HUES6 (cell line): Measurements from ENCODE around the gene PCDH15.

Experiments used
- H3K27ac ChIP-seq: 2 replicates; pipeline ENCODE4 v1.7.0; 2013; ENCODE audit warnings: low read depth, mild to moderate bottlenecking, low read length, inconsistent platforms
- H3K27me3 ChIP-seq: 2 replicates; pipeline ENCODE4 v1.6.1; 2013; ENCODE audit warnings: low read length; ENCODE audit not compliant: control insufficient read depth, insufficient read depth
- H3K36me3 ChIP-seq: 2 replicates; pipeline ENCODE4 v1.6.1; 2013; ENCODE audit warnings: low read length; ENCODE audit not compliant: control insufficient read depth, insufficient read depth
- H3K4me1 ChIP-seq: 2 replicates; pipeline ENCODE4 v1.6.1; 2013; ENCODE audit warnings: low read length; ENCODE audit not compliant: control insufficient read depth, insufficient read depth
- H3K4me3 ChIP-seq: 2 replicates; pipeline ENCODE4 v1.5.1; 2013; ENCODE audit warnings: low read depth, low read length
- H3K9ac ChIP-seq: one replicate; pipeline ENCODE4 v1.6.1; 2013; ENCODE audit warnings: mild to moderate bottlenecking, low read length
- H3K9me3 ChIP-seq: 2 replicates; pipeline ENCODE4 v1.6.1; 2013; ENCODE audit warnings: low read depth, low read length; ENCODE audit not compliant: control insufficient read depth, insufficient read depth

PCDH15 gene

GRCh38 chr10:54800741-54801421 lies at the start of gene PCDH15:
Gene PCDH15, minus strand, starts transcription at chr10:54801231. Its CDS starts 136,969 bp downstream, at chr10:54664262.
- Histone ChIP-seq H3K9ac (no peak within 1 kb of the TSS), H3K27me3 (no peaks in the 10 kb centered on the region), H3K9me3 (no peaks in the 10 kb centered on the region), H3K4me3 (no peak within 1 kb of the TSS), H3K27ac (no peak within 1 kb of the TSS), H3K36me3 (no peaks in the 10 kb centered on the region), H3K4me1 (peaks cover 5% of the 10 kb centered on the region)

- Histone ChIP-seq H3K27me3 (no peaks in the 10 kb centered on the region), H3K36me3 (no peaks in the 10 kb centered on the region)
These were observed 42.9 kb upstream of the PCDH15 start for GRCh38 chr10:54843932-54844331.

DNA sequence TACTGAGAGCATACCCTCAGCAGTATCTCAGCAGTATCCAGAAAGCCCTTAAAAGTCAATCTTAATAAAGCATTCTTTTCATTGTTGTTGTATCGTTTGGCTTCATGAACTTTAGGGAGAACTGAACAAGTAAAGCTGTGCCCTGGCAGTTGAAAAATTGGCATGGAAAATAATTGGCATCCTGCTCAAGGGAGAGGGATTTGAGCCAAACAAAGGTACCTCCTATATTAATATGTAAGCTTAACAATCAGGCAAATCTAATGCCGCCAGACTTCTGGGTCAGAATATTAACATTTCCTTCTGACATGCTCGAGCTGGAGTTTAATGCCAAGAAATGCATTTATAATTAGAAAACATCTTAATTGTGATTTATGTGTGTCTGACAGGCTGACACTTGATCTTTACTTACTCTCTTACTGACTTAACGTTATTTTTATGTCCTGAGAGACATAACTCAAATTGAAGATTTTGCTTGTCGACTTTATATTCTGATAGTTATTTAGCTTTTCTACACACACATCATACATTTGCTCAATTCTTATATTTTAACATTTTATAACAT lies 42.1 kb upstream of the PCDH15 start:
- no peaks in the 10 kb centered on the region for H3K36me3 ChIP-seq
- H3K9ac ChIP-seq = no peak overlapping the region
- no peak overlapping the region for H3K27ac ChIP-seq
- H3K4me1 ChIP-seq = no peaks in the 10 kb centered on the region
- no peaks in the 10 kb centered on the region for H3K27me3 ChIP-seq
- no peaks in the 10 kb centered on the region for H3K9me3 ChIP-seq
- H3K4me3 ChIP-seq = no peak overlapping the region

More at GRCh38 chr10:54843932-54844331, 42.9 kb upstream of the PCDH15 start:
- Histone ChIP-seq H3K9ac (no peak overlapping the region), H3K27ac (no peak overlapping the region), H3K4me3 (no peak overlapping the region), H3K4me1 (no peaks in the 10 kb centered on the region), H3K9me3 (no peaks in the 10 kb centered on the region)

DNA sequence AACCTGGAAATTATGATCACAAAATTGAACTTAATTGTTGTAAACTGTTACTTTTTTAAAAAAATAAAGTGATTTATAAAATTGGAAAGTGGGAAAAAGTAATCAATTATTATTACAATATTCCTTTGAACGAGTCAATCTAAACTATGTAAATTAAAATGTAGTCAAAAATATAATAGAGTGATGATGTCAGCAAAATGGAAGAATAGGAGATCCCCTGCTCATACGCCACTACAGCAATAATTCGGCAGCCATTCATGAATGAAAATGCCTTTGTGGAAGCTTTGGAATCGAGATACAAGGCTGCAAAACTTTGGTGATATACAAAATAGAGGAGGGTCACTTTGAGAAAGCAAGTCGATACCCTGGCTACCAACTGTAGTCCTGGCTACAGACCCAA lies 36.4 kb upstream of the PCDH15 start:
- no peak overlapping the region for H3K27ac ChIP-seq
- H3K4me1 ChIP-seq = no peaks in the 10 kb centered on the region
- H3K9me3 ChIP-seq = no peaks in the 10 kb centered on the region
- H3K4me3 ChIP-seq = no peak overlapping the region
- H3K9ac ChIP-seq = no peak overlapping the region
- H3K36me3 ChIP-seq = no peaks in the 10 kb centered on the region
- no peaks in the 10 kb centered on the region for H3K27me3 ChIP-seq

GRCh38 chr10:54833029-54833428 lies 32.0 kb upstream of the PCDH15 start:
- Histone ChIP-seq H3K27me3 (no peaks in the 10 kb centered on the region), H3K36me3 (no peaks in the 10 kb centered on the region), H3K27ac (no peak overlapping the region), H3K4me3 (no peak overlapping the region), H3K4me1 (no peaks in the 10 kb centered on the region), H3K9ac (no peak overlapping the region), H3K9me3 (no peaks in the 10 kb centered on the region)

DNA sequence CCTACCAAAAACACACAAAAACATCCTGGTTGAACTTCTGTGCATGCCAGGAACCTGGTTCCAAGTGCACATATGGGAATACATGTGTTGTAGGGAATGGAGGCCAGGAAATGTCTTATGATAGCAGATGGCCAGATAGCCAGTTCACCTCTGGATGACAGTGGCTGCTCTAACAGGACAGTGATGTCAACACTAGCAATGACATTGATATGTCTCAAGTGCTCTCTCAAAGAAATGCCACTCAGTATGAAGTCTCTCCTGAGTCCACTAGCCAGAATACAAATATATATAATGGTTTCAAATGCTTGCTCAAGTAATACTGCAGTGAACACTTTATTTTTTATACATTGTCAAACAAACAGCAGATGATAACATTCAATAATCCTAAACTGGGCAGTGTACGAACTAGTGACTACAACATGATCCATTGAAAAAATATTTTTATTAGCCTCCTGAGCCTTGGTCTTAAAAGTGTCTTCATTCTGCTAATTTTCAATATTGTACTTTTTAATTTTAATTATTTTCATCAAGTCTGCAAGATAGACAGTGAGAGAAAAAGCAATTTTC lies 26.0 kb upstream of the PCDH15 start:
- Histone ChIP-seq H3K9ac (no peak overlapping the region), H3K36me3 (no peaks in the 10 kb centered on the region), H3K9me3 (no peaks in the 10 kb centered on the region), H3K4me1 (no peaks in the 10 kb centered on the region), H3K27me3 (no peaks in the 10 kb centered on the region), H3K4me3 (no peak overlapping the region), H3K27ac (no peak overlapping the region)

GRCh38 chr10:54815583-54815982 lies 14.6 kb upstream of the PCDH15 start:
- Histone ChIP-seq H3K4me3 (no peak overlapping the region), H3K27me3 (no peaks in the 10 kb centered on the region), H3K27ac (no peak overlapping the region), H3K36me3 (no peaks in the 10 kb centered on the region), H3K9ac (no peak overlapping the region), H3K9me3 (no peaks in the 10 kb centered on the region), H3K4me1 (no peaks in the 10 kb centered on the region)

DNA sequence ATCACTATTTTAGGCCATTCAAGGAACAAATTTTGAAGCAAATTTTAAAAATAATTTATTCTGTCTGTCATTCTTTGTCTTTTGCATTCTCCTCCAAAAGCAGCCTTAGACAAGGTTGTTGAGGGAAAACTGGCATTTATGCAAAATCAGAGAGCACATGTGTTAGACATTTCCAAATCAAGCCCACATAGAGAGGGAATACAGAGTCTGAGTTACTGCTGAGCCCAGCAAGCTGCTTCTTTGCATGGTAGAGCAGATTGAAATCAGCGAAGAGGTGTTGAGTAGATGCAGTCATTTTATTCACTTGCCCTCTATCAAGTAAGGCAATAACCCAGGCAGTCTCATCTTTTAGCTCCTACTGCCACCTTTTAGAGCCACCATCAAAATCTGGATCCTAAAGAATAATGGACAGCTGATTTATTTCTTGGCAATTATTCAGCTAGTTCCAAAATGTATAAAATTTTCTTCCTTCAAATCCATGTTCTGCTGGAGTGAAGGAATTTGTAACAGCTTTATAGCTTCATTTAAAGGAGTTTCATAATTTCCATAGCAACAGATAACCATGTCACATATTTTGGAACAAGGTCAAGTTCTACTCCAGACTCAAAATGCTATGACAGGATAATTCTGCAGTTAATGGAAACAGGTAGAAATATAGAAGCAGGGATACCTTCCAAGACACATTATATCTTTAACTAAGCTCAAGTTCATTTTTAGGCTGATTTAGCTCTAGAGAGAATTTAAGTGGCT lies 7.3 kb upstream of the PCDH15 start:
- Histone ChIP-seq H3K9me3 (no peaks in the 10 kb centered on the region), H3K9ac (no peak overlapping the region), H3K27ac (no peak overlapping the region), H3K4me3 (no peak overlapping the region), H3K4me1 (no peaks in the 10 kb centered on the region), H3K27me3 (no peaks in the 10 kb centered on the region), H3K36me3 (no peaks in the 10 kb centered on the region)

DNA sequence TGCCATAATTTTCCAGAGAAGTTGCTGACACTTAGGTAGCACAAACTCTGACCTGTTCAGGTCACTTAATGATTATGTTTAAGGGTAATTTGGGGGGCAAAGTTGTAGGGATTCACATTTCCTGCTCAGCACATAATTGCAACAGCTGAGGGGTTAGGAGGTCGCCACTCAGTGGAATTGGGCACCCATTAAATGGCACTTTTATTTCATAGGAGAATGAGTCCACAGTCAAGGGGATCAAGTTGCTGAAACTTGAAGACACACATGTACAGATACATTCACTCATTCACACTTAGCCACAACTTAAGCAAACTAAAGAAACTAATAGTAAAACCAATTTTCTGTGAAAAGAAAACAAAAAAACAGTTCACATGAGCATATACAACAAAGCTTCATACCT lies 1.5 kb downstream of the PCDH15 start:
- H3K36me3 ChIP-seq = no peaks in the 10 kb centered on the region
- no peak overlapping the region for H3K4me3 ChIP-seq
- H3K9me3 ChIP-seq = no peaks in the 10 kb centered on the region
- no peak overlapping the region for H3K9ac ChIP-seq
- no peak overlapping the region for H3K27ac ChIP-seq
- H3K4me1 ChIP-seq = peaks cover 5% of the 10 kb centered on the region
- no peaks in the 10 kb centered on the region for H3K27me3 ChIP-seq

GRCh38 chr10:54797636-54798321 lies 3.3 kb downstream of the PCDH15 start:
- Histone ChIP-seq H3K9ac (no peak overlapping the region), H3K4me3 (no peak overlapping the region), H3K36me3 (no peaks in the 10 kb centered on the region), H3K9me3 (no peaks in the 10 kb centered on the region), H3K27me3 (no peaks in the 10 kb centered on the region), H3K4me1 (peaks cover 5% of the 10 kb centered on the region), H3K27ac (no peak overlapping the region)
